Gastroesophageal sphincter (tissue), 4 donors: ENCODE results near the gene WDR86. TPM values are rescaled to one million over a fixed set of nuclear protein-coding genes. Genes with fewer than 3 reads are reported as not detected.
A peak's percentile ranks its signal among the peaks of the same experiment; 100 is the strongest.

Experiments
- ATAC-seq: fragments of 150-250 bp; one replicate; pipeline ENCODE4 v1.9.1; 2016; ENCODE audit warnings: mild to moderate bottlenecking, moderate library complexity
- H3K27ac ChIP-seq, 4 donors: fragments of 200-600 bp; sonication (generic) in 3 of 4; 1 replicate in 3 of 4; 2 replicates in 1 of 4; pipeline ENCODE4 v1.5.1; 2016 to 2019
- H3K27me3 ChIP-seq: fragments of 200-600 bp; sonication (generic); one replicate; pipeline ENCODE4 v1.5.1; 2019
- H3K36me3 ChIP-seq, 2 donors: fragments of 200-600 bp; sonication (generic); one replicate each; pipeline ENCODE4 v1.5.1; 2019; ENCODE audit warnings: control low read depth in 1 of 2
- H3K4me1 ChIP-seq, 3 donors: fragments of 200-600 bp; sonication (generic); 1 replicate in 2 of 3; 2 replicates in 1 of 3; pipeline ENCODE4 v1.5.1; 2016 to 2019; ENCODE audit warnings: control low read depth in 2 of 3
- H3K4me3 ChIP-seq, 2 donors: fragments of 200-600 bp; sonication (generic); one replicate each; pipeline ENCODE4 v1.5.1; 2019; ENCODE audit warnings: mild to moderate bottlenecking in 1 of 2, moderate library complexity in 1 of 2
- H3K9me3 ChIP-seq, 3 donors: fragments of 200-600 bp; sonication (generic); one replicate each; pipeline ENCODE4 v1.5.1; 2017 to 2019; ENCODE audit warnings: control low read depth in 2 of 3
- EP300 ChIP-seq: sonication (generic); formaldehyde crosslinking; IDR thresholded peaks from one replicate; pipeline ENCODE4 v1.6.1; 2017; ENCODE audit warnings: antibody characterized with exemption, mild to moderate bottlenecking
- POLR2A ChIP-seq, 2 donors: fragments of 450-650 bp; IDR thresholded peaks; one replicate each; pipeline ENCODE4 v1.6.1; 2017; ENCODE audit warnings: antibody characterized with exemption in 2 of 2, mild to moderate bottlenecking in 2 of 2, moderate library complexity in 1 of 2
- POLR2AphosphoS5 ChIP-seq: sonication (generic); formaldehyde crosslinking; IDR thresholded peaks from one replicate; pipeline ENCODE4 v1.6.1; 2017; ENCODE audit warnings: antibody characterized with exemption
- WGBS, 2 donors: methylation state at CpG; one replicate each; pipeline ENCODE4 v1.1.5; 2018; ENCODE audit warnings: low coverage in 1 of 2; 5-methylcytosine and 5-hydroxymethylcytosine counted together
- total RNA-seq, 4 donors: library from RNA; depleted of rRNA; stranded (reverse); fragments of >200 nt; gene quantifications; one replicate each; pipeline ENCODE4 v1.1.0, GENCODE V29; 2016
- TF ChIP-seq, protein P1 (sequence below), 4 experiments: fragments of 200-600 bp in 2 of 4; fragments of 450-650 bp in 2 of 4; sonication (generic) in 1 of 4; IDR thresholded peaks; one replicate each; pipeline ENCODE4 v1.5.1; 2017 to 2019; ENCODE audit warnings: antibody characterized with exemption in 4 of 4, mild to moderate bottlenecking in 2 of 4, moderate library complexity in 2 of 4

WDR86 gene
- total RNA-seq, 4 donors from 2014 or later = 2.6 to 8.2 (median 5.9) TPM

DNA sequence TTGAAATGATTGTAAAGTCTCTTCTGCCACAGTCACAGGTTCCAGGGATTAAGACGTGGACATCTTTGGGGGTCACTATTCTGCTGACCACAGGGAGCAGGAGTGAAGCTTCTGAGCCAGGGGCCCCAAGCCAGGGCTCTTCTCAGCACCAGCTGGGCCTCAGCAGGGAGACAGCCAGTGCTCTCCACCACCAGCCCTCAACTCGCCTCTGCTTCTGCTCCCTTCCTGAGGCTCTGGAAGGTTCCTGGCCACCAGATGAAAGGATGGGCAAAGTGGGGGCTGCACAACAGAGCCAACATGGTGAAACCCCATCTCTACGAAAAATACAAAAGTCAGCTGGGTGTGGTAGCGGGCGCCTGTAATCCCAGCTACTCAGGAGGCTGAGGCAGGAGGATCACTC is 41.3 kb upstream of the WDR86 start:
- Histone ChIP-seq H3K36me3 (no peaks in the 10 kb centered on the region), H3K27me3 (no peaks in the 10 kb centered on the region), H3K27ac (no peak overlapping the region), H3K4me1 (peaks cover 0 to 10% (median 0%) of the 10 kb centered on the region in 3 donors), H3K4me3 (no peak overlapping the region), H3K9me3 (no peaks in the 10 kb centered on the region)
- 55 to 60% methylated on average over 1 to 2 of the region's 5 CpGs for WGBS, 2 donors
- ATAC-seq = no peak
- TF ChIP-seq POLR2AphosphoS5 (no peak), POLR2A (IDR thresholded peaks at IDR 0.05) (no peak), EP300 (no peak)
- TF ChIP-seq, protein P1, sequence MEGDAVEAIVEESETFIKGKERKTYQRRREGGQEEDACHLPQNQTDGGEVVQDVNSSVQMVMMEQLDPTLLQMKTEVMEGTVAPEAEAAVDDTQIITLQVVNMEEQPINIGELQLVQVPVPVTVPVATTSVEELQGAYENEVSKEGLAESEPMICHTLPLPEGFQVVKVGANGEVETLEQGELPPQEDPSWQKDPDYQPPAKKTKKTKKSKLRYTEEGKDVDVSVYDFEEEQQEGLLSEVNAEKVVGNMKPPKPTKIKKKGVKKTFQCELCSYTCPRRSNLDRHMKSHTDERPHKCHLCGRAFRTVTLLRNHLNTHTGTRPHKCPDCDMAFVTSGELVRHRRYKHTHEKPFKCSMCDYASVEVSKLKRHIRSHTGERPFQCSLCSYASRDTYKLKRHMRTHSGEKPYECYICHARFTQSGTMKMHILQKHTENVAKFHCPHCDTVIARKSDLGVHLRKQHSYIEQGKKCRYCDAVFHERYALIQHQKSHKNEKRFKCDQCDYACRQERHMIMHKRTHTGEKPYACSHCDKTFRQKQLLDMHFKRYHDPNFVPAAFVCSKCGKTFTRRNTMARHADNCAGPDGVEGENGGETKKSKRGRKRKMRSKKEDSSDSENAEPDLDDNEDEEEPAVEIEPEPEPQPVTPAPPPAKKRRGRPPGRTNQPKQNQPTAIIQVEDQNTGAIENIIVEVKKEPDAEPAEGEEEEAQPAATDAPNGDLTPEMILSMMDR (IDR thresholded peaks at IDR 0.05) = no peak

DNA sequence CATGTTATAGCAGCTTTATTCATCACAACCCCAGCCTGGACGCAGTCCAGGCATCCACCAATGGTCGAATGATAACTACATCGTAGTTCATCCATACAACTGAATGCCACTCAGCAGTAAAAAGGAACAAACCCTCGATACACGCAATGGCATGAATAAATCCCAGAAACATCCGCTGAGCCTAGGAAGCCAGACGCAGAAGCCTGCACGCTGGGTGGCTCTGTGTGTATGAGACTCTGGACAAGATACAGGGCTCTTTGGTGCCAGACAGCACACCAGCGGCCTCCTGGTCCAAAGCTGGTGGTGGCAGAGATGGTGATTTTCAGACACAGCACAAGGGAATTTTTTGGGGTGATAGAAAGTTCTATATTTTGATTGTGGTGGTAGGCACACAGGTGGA is 40.2 kb upstream of the WDR86 start:
- no peaks in the 10 kb centered on the region for H3K9me3 ChIP-seq
- 79 to 92% methylated on average over 4 to 9 of the region's 9 CpGs for WGBS, 2 donors
- H3K4me3 ChIP-seq = no peak overlapping the region
- peaks cover 0 to 10% (median 0%) of the 10 kb centered on the region in 3 donors for H3K4me1 ChIP-seq
- TF ChIP-seq EP300 (no peak), POLR2A (IDR thresholded peaks at IDR 0.05) (no peak)
- no peak overlapping the region for H3K27ac ChIP-seq
- H3K27me3 ChIP-seq = no peaks in the 10 kb centered on the region
- ATAC-seq = no peak
- no peaks in the 10 kb centered on the region for H3K36me3 ChIP-seq

DNA sequence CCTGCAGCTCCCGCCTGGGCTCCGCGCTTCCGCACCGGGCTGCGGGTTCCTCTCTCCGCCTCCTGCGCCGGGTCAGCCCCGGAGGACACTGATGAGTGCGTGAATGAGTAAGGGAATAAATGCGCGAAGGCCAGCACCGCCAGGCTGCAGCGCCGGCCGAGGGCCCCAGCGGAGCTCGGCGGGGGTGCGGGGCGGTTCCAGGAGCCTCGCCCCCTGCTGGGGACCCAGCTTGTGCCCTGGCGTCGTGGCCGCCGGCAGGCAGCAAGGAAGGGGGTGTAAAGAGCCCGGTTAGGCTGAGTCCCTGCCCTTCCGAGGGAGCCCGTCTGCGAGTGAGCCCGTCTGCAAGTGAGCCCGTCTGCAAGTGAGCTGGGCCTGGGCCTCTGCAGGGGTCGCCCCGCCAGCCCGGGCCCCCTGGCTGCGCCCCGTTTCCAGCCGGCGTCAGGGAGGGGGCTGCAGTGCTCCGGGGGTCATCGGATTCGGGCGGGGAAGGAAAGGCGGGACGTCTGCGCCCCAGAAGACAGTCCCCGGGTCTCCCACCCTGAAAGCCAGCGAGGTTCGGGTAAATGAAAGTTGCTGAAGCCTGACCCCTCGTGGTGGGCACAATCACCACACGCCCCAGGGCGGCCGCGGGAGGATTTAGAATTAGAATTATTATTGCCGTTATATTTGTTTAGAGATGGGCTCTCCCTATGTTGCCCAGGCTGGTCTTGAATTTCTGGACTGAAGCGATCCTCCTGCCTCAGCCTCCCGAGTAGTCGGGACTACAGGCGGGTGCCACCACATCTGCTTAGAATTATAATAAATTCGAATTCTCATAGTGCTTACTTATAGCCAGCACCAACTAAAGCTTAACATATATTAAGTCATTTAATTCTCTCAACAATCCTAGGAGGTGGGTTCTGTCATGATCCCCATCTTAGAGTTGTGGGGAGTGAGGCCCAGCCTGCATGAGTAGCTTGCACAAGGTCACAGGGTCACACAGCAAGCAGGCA is 38.7 kb upstream of the WDR86 start:
- Histone ChIP-seq H3K9me3 (no peaks in the 10 kb centered on the region), H3K4me3 (peak overlapping the region; percentile 29 to 61), H3K4me1 (peaks cover 0 to 10% (median 0%) of the 10 kb centered on the region in 3 donors), H3K27me3 (no peaks in the 10 kb centered on the region), H3K27ac (peak overlapping the region in 3 of 4 donors; percentile 46 to 87 (median 75)), H3K36me3 (no peaks in the 10 kb centered on the region)
- 0 to 11% methylated on average over 8 to 12 of the region's 61 CpGs for WGBS, 2 donors
- no peak for TF ChIP-seq POLR2AphosphoS5
- TF ChIP-seq, protein P1 (IDR thresholded peaks at IDR 0.05) = peak in 3 of 4 experiments; percentile 75 to 85 (median 84)
- ATAC-seq = peak; percentile 88

DNA sequence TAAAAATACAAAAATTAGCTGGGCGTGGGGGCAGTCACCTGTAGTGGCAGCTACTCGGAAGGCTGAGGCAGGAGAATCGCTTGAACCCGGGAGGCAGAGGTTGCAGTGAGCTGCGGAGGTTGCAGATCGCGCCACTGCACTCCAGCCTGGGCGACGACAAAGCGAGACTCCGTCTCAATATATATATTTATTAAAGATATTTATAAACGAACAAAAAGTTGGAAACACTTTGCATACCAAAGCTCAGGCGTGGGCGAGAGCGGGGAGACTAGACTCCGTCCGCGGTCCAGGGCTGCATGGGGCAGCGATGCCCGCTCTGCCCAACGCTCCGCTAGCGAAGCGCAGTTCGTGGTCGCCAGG is 38.0 kb upstream of the WDR86 start:
- no peaks in the 10 kb centered on the region for H3K36me3 ChIP-seq
- WGBS, 2 donors = 73 to 94% methylated on average over 5 to 12 of the region's 26 CpGs
- no peaks in the 10 kb centered on the region for H3K27me3 ChIP-seq
- H3K4me3 ChIP-seq = peak overlapping the region; percentile 29 to 61
- no peaks in the 10 kb centered on the region for H3K9me3 ChIP-seq
- TF ChIP-seq, protein P1 (IDR thresholded peaks at IDR 0.05) = no peak
- TF ChIP-seq EP300 = no peak
- TF ChIP-seq POLR2AphosphoS5 = no peak
- TF ChIP-seq POLR2A (IDR thresholded peaks at IDR 0.05) = no peak
- H3K27ac ChIP-seq = peak overlapping the region in 3 of 4 donors; percentile 46 to 87 (median 75)
- H3K4me1 ChIP-seq = peaks cover 0 to 10% (median 0%) of the 10 kb centered on the region in 3 donors
- ATAC-seq = no peak

DNA sequence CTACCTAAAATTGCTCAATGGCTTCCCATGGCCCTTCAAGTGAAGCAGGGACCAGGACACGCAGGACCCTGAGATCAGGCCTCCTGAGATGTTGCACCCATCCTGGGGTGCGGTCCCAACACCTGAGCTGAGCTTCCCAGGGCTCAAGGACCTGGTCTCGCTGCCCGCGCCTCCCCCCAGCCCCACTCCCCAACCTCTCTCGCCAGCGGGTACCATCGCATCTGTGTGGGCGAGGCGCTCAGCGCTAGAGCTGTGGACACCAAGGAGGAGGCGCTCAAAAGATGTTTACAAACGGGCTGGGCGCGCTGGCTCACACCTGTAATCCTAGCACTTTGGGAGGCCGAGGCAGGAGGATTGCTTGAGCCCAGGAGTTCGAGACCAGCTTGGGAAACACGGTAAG is 37.5 kb upstream of the WDR86 start:
- WGBS, 2 donors = 80% methylated on average over 1 of the region's 18 CpGs; no CpG with 5 or more reads in 1 of the 2 donors
- H3K36me3 ChIP-seq = no peaks in the 10 kb centered on the region
- H3K9me3 ChIP-seq = no peaks in the 10 kb centered on the region
- no peaks in the 10 kb centered on the region for H3K27me3 ChIP-seq
- peaks cover 0 to 10% (median 0%) of the 10 kb centered on the region in 3 donors for H3K4me1 ChIP-seq
- no peak for ATAC-seq
- H3K4me3 ChIP-seq = no peak overlapping the region
- H3K27ac ChIP-seq = no peak overlapping the region
- TF ChIP-seq POLR2AphosphoS5 (no peak), POLR2A (IDR thresholded peaks at IDR 0.05) (no peak), EP300 (no peak)
- TF ChIP-seq, protein P1 (IDR thresholded peaks at IDR 0.05) = no peak
